B cell (primary cell): ENCODE results near the gene HDLBP. TPM values are rescaled to one million over a fixed set of nuclear protein-coding genes. Genes with fewer than 3 reads are reported as not detected.

Experiments used
- ATAC-seq: fragments of 200-7000 bp; cut with Tn5 transposase; one replicate; pipeline ENCODE4 v1.10.0; 2021; ENCODE audit warnings: low read depth, mild to moderate bottlenecking, moderate number of reproducible peaks, moderate library complexity
- CTCF ChIA-PET: fragments of 350-600 bp; sonication (Branson Sonifier 250); formaldehyde crosslinking; loops from one replicate; lab custom pipeline; 2021; ENCODE audit warnings: antibody characterized with exemption, inconsistent platforms; lab: Charles Lee
- POLR2A ChIA-PET: fragments of 350-600 bp; sonication (Branson Sonifier 250); formaldehyde crosslinking; loops from one replicate; lab custom pipeline; 2021; ENCODE audit warnings: antibody characterized with exemption; lab: Charles Lee
- DNase-seq: peaks from one replicate; pipeline ENCODE4 v3.0.0; 2013
- H2AFZ ChIP-seq: 2 replicates; pipeline ENCODE4 v1.6.1; 2012; ENCODE audit warnings: mild to moderate bottlenecking, low read depth, low read length; ENCODE audit not compliant: insufficient read depth, poor library complexity, severe bottlenecking
- H3K27ac ChIP-seq, 2 donors: 1 replicate in 1 of 2; 2 replicates in 1 of 2; pipeline ENCODE4 v1.5.1; 2012 to 2013; ENCODE audit warnings: low read length in 2 of 2, mild to moderate bottlenecking in 2 of 2, moderate library complexity in 1 of 2
- H3K27me3 ChIP-seq, 4 experiments: fragments of 200-600 bp in 1 of 4; sonication (generic) in 1 of 4; replicated peaks in 1 of 4; 1 replicate in 2 of 4; 2 replicates in 2 of 4; pipeline versions ENCODE4 v1.6.1 to v1.7.0; 2013 to 2016; ENCODE audit warnings: low read length in 3 of 4, mild to moderate bottlenecking in 2 of 4, mixed read lengths in 1 of 4, moderate library complexity in 1 of 4; ENCODE audit not compliant: insufficient read depth in 4 of 4, control insufficient read depth in 3 of 4; ENCODE audit errors: control extremely low read depth in 1 of 4
- H3K36me3 ChIP-seq, 2 experiments: replicated peaks in 1 of 2; 1 replicate in 1 of 2; 2 replicates in 1 of 2; pipeline versions ENCODE4 v1.6.1 to v1.7.1; 2013; ENCODE audit warnings: low read length in 1 of 2; ENCODE audit not compliant: insufficient read depth in 2 of 2, control insufficient read depth in 1 of 2; ENCODE audit errors: control extremely low read depth in 1 of 2, extremely low read depth in 1 of 2
- H3K4me1 ChIP-seq, 2 donors: fragments of 200-600 bp in 1 of 2; sonication (generic) in 1 of 2; 1 replicate in 1 of 2; 2 replicates in 1 of 2; pipeline versions ENCODE4 v1.5.1 to v1.6.1; 2013 to 2017; ENCODE audit warnings: low read length in 2 of 2; ENCODE audit not compliant: control insufficient read depth in 2 of 2, insufficient read depth in 2 of 2
- H3K4me2 ChIP-seq: replicated peaks from 2 replicates; pipeline ENCODE3; 2012; ENCODE audit warnings: mild to moderate bottlenecking, low read depth, low read length; ENCODE audit not compliant: poor library complexity, severe bottlenecking
- H3K4me3 ChIP-seq, 5 experiments: fragments of 200-600 bp in 1 of 5; sonication (generic) in 1 of 5; 1 replicate in 3 of 5; 2 replicates in 2 of 5; pipeline versions ENCODE4 v1.5.1 to v1.7.0; 2011 to 2016; ENCODE audit warnings: low read length in 4 of 5, mild to moderate bottlenecking in 4 of 5, low read depth in 2 of 5, control low read depth in 1 of 5, moderate library complexity in 1 of 5; ENCODE audit not compliant: insufficient read depth in 1 of 5; ENCODE audit errors: control extremely low read depth in 1 of 5, extremely low read depth in 1 of 5
- H3K79me2 ChIP-seq: fragments of 200-600 bp; sonication (generic); one replicate; pipeline ENCODE4 v1.6.0; 2016; ENCODE audit warnings: low read length; ENCODE audit not compliant: control insufficient read depth, insufficient read depth
- H3K9ac ChIP-seq: fragments of 200-600 bp; sonication (generic); 2 replicates; pipeline ENCODE4 v1.6.1; 2017; ENCODE audit warnings: mild to moderate bottlenecking, low read length, moderate library complexity
- H3K9me3 ChIP-seq, 3 donors: one replicate each; pipeline versions ENCODE4 v1.6.1 to v1.7.1; 2013; ENCODE audit warnings: low read length in 2 of 3; ENCODE audit not compliant: control insufficient read depth in 2 of 3, insufficient read depth in 1 of 3; ENCODE audit errors: control extremely low read depth in 1 of 3
- H4K20me1 ChIP-seq: 2 replicates; pipeline ENCODE4 v1.6.0; 2012; ENCODE audit warnings: mild to moderate bottlenecking, low read length; ENCODE audit not compliant: insufficient read depth, control insufficient read depth, poor library complexity, severe bottlenecking
- H3K27ac Mint-ChIP-seq: one replicate; pipeline ENCODE4 v1.8.0; 2021; ENCODE audit warnings: mixed read lengths
- H3K27me3 Mint-ChIP-seq: one replicate; pipeline ENCODE4 v1.8.0; 2021; ENCODE audit warnings: mixed read lengths
- H3K4me1 Mint-ChIP-seq: one replicate; pipeline ENCODE4 v1.8.0; 2021; ENCODE audit warnings: mixed read lengths
- H3K4me3 Mint-ChIP-seq: one replicate; pipeline ENCODE4 v1.8.0; 2021; ENCODE audit warnings: mixed read lengths
- H3K9me3 Mint-ChIP-seq: one replicate; pipeline ENCODE4 v1.8.0; 2022; ENCODE audit warnings: mixed read lengths; ENCODE audit not compliant: insufficient read depth
- CTCF ChIP-seq: fragments of 200-600 bp; IDR thresholded peaks from one replicate; pipeline ENCODE4 v1.8.0; 2022; ENCODE audit warnings: antibody characterized with exemption, mild to moderate bottlenecking
- EZH2 ChIP-seq: IDR thresholded peaks from 2 replicates; pipeline ENCODE4 v1.6.1; 2012; ENCODE audit warnings: borderline replicate concordance, low read depth, mild to moderate bottlenecking, moderate library complexity, low read length; ENCODE audit not compliant: insufficient read depth, poor library complexity, severe bottlenecking
- WGBS: methylation state at CpG from one replicate; pipeline ENCODE4 v1.1.5; 2013; ENCODE audit warnings: missing lambda C conversion rate; ENCODE audit not compliant: insufficient coverage; 5-methylcytosine and 5-hydroxymethylcytosine counted together
- intact Hi-C: fragments of 100-400 bp; cut with micrococcal nuclease; formaldehyde crosslinking; loops from one replicate; pipeline ENCODE4 v1.10.0; 2022
- polyA plus RNA-seq: library from polyadenylated mRNA; depleted of rRNA; stranded (reverse); fragments of >200 nt; gene quantifications from 2 replicates; pipeline ENCODE4 v1.2.3, GENCODE V29; 2012
- total RNA-seq, 2 donors: library from RNA; stranded (reverse); fragments of 120-200 nt in 1 of 2; gene quantifications; 1 replicate in 1 of 2; 2 replicates in 1 of 2; pipeline versions ENCODE4 v1.2.3 to v1.2.4, GENCODE V29; 2013 to 2022

HDLBP gene
- total and polyA plus RNA-seq, 2 donors (not counting 1 experiment from before 2014, with no cell fraction given), result 55.1 to 127 TPM

GRCh38 chr2:241274127-241274526 lies 41.3 kb downstream of the HDLBP start:
- DNase-seq (peak; percentile 26), ATAC-seq (no peak)
- ChIA-PET CTCF (no interaction called here), POLR2A (no interaction called here)
- Mint-ChIP-seq H3K27ac (no peak overlapping the region), H3K4me3 (peak overlapping the region; percentile 80), H3K9me3 (no peaks in the 10 kb centered on the region), H3K4me1 (peaks cover 29% of the 10 kb centered on the region), H3K27me3 (no peaks in the 10 kb centered on the region)
- 97% methylated on average over 5 of the region's 5 CpGs for WGBS
- Histone ChIP-seq H3K79me2 (peaks cover 63% of the 10 kb centered on the region), H3K4me3 (no peak overlapping the region), H3K9ac (no peak overlapping the region), H3K4me1 (peaks cover 12 to 21% of the 10 kb centered on the region in 2 donors), H4K20me1 (peaks cover 45% of the 10 kb centered on the region), H3K4me2 (no peak overlapping the region), H3K36me3 (no peaks in the 10 kb centered on the region), H3K27ac (no peak overlapping the region), H3K9me3 (no peaks in the 10 kb centered on the region), H3K27me3 (no peaks in the 10 kb centered on the region), H2AFZ (no peak overlapping the region)
- TF ChIP-seq CTCF (peak; percentile 17), EZH2 (no peak)
- intact Hi-C loops, result loop anchor here (5.0 kb wide), 1 partner anchor 363 kb away; the partner anchor contains the start of genes ATG4B and THAP4

- H3K4me2 ChIP-seq, result peak overlapping the region; percentile 85
- H3K36me3 ChIP-seq, result no peaks in the 10 kb centered on the region
- no peaks in the 10 kb centered on the region for H3K27me3 ChIP-seq
- no peaks in the 10 kb centered on the region for H3K9me3 Mint-ChIP-seq
- no peaks in the 10 kb centered on the region for H3K9me3 ChIP-seq
- peak overlapping the region; percentile 80 for H3K4me3 Mint-ChIP-seq
- no peak for TF ChIP-seq EZH2
- no peak for TF ChIP-seq CTCF
- 85% methylated on average over 21 of the region's 21 CpGs for WGBS
- intact Hi-C loops, result loop anchor here (5.0 kb wide), 1 partner anchor 364 kb away; the partner anchor contains the start of genes ATG4B and THAP4
- peak overlapping the region; percentile 61 for H2AFZ ChIP-seq
- CTCF ChIA-PET, result no interaction called here
- POLR2A ChIA-PET, result no interaction called here
- H3K4me3 ChIP-seq, result peak overlapping the region in 4 of 5 experiments; percentile 30 to 76 (median 65)
- H3K79me2 ChIP-seq, result peaks cover 61% of the 10 kb centered on the region
- peaks cover 51% of the 10 kb centered on the region for H4K20me1 ChIP-seq
- H3K27ac Mint-ChIP-seq, result peak overlapping the region; percentile 32
- no peak overlapping the region for H3K27ac ChIP-seq
- H3K27me3 Mint-ChIP-seq, result no peaks in the 10 kb centered on the region
- ATAC-seq, result no peak
- H3K4me1 Mint-ChIP-seq, result peaks cover 31% of the 10 kb centered on the region
- peak overlapping the region; percentile 65 for H3K9ac ChIP-seq
- DNase-seq, result peak; percentile 25
- H3K4me1 ChIP-seq, result peaks cover 12 to 21% of the 10 kb centered on the region in 2 donors
Observed at GRCh38 chr2:241273210-241274020, 42.1 kb downstream of the HDLBP start.
